Astrocyte of the cerebellum (primary cell): ENCODE measurements around the gene MORN1.

ENCODE experiments used
- DNase-seq: peaks from one replicate; pipeline ENCODE4 v3.0.0-alpha.2; 2011; ENCODE audit warnings: low read depth
- H3K4me3 ChIP-seq: 2 replicates; pipeline ENCODE4 v1.5.1; 2011; ENCODE audit warnings: mild to moderate bottlenecking, low read depth, low read length, moderate library complexity
- in situ Hi-C: cut with HindIII; loops from 2 replicates; pipeline ENCODE4 v1.10.0; 2017; ENCODE audit warnings: low sequenced_read_pairs
- TF ChIP-seq, protein P1 (sequence below): IDR thresholded peaks from 2 replicates; pipeline ENCODE4 v1.5.1; 2012; ENCODE audit warnings: low read length, low read depth, moderate library complexity, mild to moderate bottlenecking; ENCODE audit errors: missing control alignments

The MORN1 gene

DNA sequence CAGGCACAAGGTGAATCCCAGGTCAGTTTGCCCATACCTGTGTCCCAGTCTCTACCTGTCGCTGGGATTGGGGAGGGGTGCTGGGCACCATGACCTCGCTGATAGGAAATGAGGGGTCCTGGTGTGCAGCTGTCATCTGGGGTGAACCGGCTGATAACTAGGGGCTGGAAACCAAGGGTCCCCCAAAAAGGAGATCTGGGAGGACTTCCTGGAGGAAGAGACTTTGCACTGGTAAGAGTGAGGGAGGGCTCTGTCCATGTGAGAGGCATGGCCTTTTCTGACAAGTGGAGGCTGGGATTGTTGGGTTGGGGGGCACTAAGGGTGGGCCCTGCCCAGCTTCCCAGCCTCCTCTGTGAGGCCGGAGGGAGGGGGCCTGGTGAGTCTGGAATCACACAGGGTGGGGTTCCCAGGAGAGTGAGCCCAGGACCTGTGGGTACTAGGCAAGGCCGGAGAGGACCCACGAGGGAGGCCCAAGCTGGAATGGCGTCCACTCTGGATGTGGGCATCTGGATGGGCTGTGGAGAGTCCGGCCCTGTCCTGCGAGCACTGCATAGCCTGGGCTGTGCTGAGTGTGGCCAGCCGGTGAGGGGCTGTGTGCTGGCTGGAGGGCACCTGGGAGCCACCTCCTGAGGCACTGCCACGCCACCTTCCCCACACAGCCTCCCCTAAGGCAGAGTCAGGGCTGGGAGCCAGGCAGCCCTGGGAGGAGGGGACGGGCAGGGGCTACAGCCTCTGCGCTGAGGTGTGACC, 25.9 kb upstream of the MORN1 start:
- no peak for DNase-seq
- H3K4me3 ChIP-seq: no peak overlapping the region
- TF ChIP-seq, protein P1, sequence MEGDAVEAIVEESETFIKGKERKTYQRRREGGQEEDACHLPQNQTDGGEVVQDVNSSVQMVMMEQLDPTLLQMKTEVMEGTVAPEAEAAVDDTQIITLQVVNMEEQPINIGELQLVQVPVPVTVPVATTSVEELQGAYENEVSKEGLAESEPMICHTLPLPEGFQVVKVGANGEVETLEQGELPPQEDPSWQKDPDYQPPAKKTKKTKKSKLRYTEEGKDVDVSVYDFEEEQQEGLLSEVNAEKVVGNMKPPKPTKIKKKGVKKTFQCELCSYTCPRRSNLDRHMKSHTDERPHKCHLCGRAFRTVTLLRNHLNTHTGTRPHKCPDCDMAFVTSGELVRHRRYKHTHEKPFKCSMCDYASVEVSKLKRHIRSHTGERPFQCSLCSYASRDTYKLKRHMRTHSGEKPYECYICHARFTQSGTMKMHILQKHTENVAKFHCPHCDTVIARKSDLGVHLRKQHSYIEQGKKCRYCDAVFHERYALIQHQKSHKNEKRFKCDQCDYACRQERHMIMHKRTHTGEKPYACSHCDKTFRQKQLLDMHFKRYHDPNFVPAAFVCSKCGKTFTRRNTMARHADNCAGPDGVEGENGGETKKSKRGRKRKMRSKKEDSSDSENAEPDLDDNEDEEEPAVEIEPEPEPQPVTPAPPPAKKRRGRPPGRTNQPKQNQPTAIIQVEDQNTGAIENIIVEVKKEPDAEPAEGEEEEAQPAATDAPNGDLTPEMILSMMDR: no peak
- in situ Hi-C loops: no loop called here

DNA sequence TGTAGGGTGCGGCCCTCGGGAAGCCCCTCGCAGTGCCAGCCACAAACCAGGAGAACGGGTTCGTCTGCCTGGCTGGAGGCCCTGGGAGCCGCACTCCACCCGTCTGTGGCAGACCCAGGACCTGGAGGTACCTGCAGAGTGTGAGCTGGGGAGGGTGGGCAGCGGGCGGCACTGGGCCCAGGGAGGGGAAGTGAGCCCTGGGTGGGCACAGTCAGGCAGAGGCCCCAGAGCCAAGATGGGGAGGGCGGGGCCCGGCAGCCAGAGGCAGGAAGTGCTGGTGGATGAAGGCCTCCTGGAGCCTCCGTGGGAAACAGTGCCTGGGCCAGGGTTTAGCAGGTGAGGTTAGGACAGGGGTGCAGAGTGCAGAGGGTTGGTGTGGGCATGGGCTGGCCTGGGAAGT, 25.0 kb upstream of the MORN1 start:
- no peak overlapping the region for H3K4me3 ChIP-seq

DNA sequence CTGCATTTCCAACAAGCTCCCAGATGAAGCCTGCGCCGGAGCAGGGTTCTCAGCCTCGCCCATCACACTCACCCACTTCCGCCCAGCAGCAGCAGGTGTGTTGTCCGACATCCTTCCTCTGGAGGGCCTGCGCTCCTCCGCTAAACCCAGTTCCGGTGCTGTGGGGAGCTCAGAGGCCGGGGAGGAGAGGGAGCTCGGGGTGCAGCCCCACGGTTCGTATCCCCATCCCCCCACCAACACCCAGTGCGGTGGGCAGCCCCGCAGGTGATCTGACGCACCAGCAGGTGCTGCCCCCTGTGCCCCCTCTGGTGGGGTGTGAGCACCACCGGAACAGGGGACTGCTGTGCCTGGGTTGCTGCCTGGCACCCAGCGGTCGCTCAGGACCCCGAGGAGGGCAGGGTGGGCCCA, 24.5 kb upstream of the MORN1 start:
- in situ Hi-C loops: no loop called here

More for the DNA sequence above, 25.0 kb upstream of the MORN1 start:
- in situ Hi-C loops: no loop called here
- TF ChIP-seq, protein P1: no peak
- no peak for DNase-seq

DNA sequence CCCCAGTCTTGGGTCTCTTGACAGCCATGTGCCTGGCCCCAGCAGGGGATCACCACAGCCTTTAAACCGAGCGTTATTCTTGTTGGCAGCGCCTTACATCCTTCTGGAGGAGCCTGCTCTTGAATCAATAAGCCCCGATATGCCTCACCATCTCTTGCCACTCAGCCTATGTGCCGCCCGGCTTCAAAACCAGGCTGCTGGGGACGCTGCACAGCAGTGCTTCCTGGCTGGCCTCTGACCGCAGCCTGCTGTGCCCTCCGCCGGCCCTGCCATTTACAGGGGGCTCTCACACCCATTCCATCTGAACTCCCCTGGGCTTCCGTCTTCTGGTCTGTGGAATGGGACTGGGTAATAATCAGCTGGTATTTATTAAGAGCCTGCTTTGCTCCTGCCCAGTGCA, 24.0 kb upstream of the MORN1 start:
- no peak for DNase-seq
- in situ Hi-C loops: no loop called here
- no peak overlapping the region for H3K4me3 ChIP-seq
- TF ChIP-seq, protein P1: no peak

More for the DNA sequence above, 24.5 kb upstream of the MORN1 start:
- DNase-seq: no peak
- TF ChIP-seq, protein P1: no peak
- H3K4me3 ChIP-seq: no peak overlapping the region

DNA sequence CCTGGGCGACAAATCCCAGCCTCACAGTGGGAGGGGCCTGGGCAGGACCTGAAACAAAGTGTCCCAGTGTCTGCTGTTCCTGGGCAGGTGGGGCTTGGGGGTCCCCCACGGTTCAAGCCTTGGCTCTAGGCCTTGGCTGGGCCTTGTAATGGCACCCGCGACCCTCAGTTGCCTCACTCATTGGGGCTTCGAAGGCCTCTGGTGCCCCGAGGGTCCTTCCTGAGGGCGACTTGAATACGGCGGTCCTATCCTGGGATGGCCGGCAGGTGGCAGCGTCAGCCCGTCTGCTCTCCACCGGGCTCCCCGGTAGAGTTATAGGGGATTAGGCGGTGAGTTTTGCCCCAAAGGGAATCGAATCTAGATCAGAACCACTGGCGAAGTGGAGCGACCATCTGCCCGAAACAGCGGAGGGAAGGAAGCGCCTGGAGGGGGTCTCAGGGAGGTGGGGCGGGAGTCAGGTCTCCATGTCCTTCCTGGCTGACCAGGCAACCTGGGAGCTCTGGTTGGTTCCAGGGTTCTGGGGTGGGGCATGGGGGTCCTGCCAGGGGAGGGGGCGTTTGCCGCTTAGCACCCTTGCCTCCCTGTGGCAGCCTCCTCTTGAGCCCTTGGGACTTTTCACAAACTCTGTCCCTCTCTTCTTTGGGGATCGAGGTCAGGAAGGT, 23.1 kb upstream of the MORN1 start:
- DNase-seq: peak; percentile 16
- H3K4me3 ChIP-seq: no peak overlapping the region
- TF ChIP-seq, protein P1: peak; percentile 91
- in situ Hi-C loops: no loop called here

DNA sequence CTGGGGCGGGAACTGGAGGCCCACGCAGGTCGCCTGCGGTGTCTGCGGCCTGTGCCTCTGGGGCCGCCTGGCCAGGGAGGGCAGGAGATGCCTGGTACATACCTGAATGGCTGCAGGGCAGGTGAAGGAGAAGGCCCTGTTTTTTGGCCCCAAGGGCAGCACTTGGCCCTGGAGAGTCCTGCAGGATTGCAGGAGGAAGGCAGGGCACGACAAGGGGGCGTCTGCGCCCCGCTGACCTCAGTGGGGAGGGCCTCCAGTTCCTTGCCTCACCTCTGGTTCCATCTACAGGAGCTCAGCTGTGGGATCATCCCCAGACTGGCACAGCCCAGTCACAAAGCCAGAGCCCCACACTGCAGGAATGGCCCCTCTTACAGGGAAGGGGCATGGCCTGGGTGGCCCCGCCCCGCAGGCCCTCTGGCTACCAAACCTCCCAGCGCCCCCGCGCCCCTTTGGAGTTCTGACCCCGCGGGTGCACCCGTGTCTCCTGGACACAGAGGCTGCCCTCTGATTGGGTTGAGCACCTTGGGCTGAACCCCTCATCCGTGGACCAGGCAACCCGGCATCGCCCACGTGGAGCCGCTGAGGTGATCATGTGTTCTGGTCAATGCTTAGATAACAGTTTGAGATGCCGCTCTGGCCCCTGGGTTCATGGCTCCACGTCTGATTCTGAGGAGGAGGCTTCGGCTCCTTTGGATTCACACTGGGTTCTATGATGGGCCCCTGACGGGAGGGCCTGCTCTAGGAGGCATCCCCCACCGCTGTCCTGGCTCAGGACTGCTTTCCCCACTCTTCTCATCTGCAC, 22.3 kb upstream of the MORN1 start:
- TF ChIP-seq, protein P1: no peak
- H3K4me3 ChIP-seq: peak overlapping the region; percentile 84
- DNase-seq: no peak
- in situ Hi-C loops: no loop called here
